Measurements from ENCODE around the gene TMEM231. TPM values are rescaled to one million over a fixed set of nuclear protein-coding genes. Genes with fewer than 3 reads are reported as not detected.

The TMEM231 gene, protein sequence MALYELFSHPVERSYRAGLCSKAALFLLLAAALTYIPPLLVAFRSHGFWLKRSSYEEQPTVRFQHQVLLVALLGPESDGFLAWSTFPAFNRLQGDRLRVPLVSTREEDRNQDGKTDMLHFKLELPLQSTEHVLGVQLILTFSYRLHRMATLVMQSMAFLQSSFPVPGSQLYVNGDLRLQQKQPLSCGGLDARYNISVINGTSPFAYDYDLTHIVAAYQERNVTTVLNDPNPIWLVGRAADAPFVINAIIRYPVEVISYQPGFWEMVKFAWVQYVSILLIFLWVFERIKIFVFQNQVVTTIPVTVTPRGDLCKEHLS
- 9.9 and 19.2 TPM in 2 replicates for total RNA-seq

GRCh38 chr16:75555707-75556430 is at the start of gene TMEM231:
Gene TMEM231, minus strand, starts transcription at chr16:75556252. Its CDS starts 43 bp downstream, at chr16:75556209.

GRCh38 chr16:75566040-75566757 is 10.1 kb upstream of the TMEM231 start, which contains the start of gene GABARAPL2:
Gene GABARAPL2, plus strand, starts transcription at chr16:75566379. Its CDS starts 108 bp downstream, at chr16:75566487.

GRCh38 chr16:75535901-75536300 is 20.2 kb downstream of the TMEM231 start, which contains the start of gene CHST5:
Gene CHST5, minus strand, starts transcription at chr16:75536108. Its CDS starts 5,724 bp downstream, at chr16:75530384.

GRCh38 chr16:75495076-75495674 is 60.9 kb downstream of the TMEM231 start, which contains the start of gene CHST6:
Gene CHST6, minus strand, starts transcription at chr16:75495441. Its CDS starts 15,613 bp downstream, at chr16:75479828.

Other genes with a start within 250 kb of the TMEM231 start
- gene CFDP1, start 122.7 kb downstream of the TMEM231 start, total RNA-seq = 81.5 and 83.0 TPM in 2 replicates
- gene TMEM170A, start 91.6 kb downstream of the TMEM231 start, total RNA-seq = 19.8 and 44.7 TPM in 2 replicates
- 0.46 and 1.9 TPM in 2 replicates for gene CHST6, start 60.8 kb downstream of the TMEM231 start, total RNA-seq
- gene CHST5, start 20.1 kb downstream of the TMEM231 start, total RNA-seq = not detected in 2 replicates
- gene GABARAPL2, start 10.1 kb upstream of the TMEM231 start, total RNA-seq = 51.1 and 51.6 TPM in 2 replicates
- gene ADAT1, start 67.0 kb upstream of the TMEM231 start, total RNA-seq = 62.0 and 68.8 TPM in 2 replicates
- gene KARS1, start 91.4 kb upstream of the TMEM231 start, total RNA-seq = 188 and 193 TPM in 2 replicates
- 48.7 and 70.1 TPM in 2 replicates for gene TERF2IP, start 91.5 kb upstream of the TMEM231 start, total RNA-seq
- not detected in 2 replicates for gene CPHXL2, start 120.8 kb upstream of the TMEM231 start, total RNA-seq
- not detected in 2 replicates for gene DUXB, start 145.2 kb upstream of the TMEM231 start, total RNA-seq
- gene CPHXL, start 170.2 kb upstream of the TMEM231 start, total RNA-seq = not detected in 2 replicates

Measured in epithelial cell of umbilical artery (primary cell).